Measurements from ENCODE around the gene ADARB2.

ADARB2 gene

GRCh38 chr10:1684991-1685390 lies 52.3 kb downstream of the ADARB2 start:
- DNase-seq (ENCODE audit: low read depth) = no peak

GRCh38 chr10:1683649-1684048 lies 53.7 kb downstream of the ADARB2 start:
- no peak for DNase-seq (ENCODE audit: low read depth)

- DNase-seq (ENCODE audit: low read depth) = no peak
These were observed 57.3 kb downstream of the ADARB2 start for GRCh38 chr10:1679821-1680650.

DNA sequence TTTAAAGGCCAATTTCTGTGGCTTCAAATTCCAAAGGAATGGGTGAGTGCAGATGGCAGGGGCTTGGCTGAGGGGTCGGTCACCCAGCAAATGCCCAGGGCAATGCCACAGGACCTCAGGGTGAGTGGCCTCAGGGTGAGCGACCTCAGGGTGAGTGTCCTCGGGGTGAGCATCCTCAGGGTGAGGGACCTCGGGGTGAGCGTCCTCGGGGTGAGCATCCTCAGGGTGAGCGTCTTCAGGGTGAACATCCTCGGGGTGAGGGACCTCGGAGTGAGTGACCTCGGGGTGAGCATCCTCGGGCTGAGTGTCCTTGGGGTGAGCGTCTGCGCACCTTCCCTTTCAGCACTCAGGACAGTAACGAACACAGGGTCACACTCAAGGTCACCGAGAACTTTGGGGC lies 59.2 kb downstream of the ADARB2 start:
- no peak for DNase-seq (ENCODE audit: low read depth)

DNA sequence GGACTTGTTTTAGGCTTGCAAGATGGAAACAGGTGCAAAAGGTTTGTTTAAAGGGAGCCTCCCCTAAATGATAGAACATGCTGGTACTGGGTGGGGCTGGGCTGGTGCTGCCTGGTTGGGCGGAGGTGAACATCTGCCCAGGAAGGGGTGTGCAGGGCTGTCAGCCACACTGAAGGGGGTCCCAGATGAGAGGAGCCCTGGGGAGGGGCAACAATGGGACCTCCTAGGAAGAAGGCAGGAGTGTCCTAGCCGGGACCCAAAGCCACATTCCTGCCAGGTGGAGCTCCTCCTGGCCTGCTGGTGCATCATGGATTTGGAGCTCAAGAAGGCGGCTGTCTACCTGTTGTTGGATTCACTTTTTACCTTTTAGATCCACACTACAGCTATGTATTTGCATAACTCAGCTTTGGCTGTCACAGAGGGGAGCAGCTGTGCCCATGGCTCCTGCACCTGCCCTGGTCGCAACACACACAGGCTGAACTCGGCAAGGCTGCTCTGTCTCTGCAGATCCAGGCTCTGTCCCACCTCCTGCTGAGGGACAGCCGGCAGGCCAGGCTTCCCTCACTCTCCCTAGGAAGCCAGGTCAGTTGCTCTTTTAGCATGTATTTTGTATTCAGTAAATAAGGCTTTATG lies 59.9 kb downstream of the ADARB2 start:
- DNase-seq (ENCODE audit: low read depth) = no peak

GRCh38 chr10:1674501-1674900 lies 62.8 kb downstream of the ADARB2 start:
- no peak for DNase-seq (ENCODE audit: low read depth)

DNA sequence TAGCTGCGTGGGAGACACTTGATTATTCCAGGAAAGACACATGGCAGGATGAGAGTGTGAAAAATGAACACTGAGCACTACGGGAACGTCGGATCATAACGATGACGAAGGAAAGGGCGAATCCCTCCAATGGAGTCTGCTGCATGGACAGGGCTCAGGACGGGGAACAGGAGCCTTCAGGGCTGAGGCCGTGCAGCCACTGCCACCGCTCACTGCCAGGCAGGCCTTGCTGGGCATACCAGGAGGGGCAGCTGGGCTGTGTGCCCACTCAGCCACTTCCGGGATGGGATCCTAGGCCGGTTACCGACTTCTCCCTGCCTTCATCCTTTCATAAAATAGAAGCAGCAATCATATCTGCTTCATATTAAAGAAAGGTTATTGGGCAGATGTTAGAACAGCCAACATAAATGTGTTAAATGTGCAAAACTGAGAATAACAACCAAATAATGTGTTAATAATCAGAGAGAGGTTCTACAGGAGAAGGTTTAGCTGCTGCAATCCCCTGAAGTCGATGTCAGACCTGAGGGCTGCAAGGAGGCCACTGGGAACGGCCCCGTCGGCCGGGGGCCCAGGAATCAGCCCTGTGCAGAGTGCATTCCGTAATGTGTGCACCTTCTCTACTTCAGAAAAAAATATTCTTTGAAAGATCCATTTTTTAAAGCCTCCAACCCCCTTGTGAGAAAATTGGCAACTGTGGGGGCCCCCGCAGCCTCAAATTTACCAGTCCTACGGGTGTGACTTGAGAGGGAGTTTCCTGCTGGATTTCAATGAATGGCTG lies 63.6 kb downstream of the ADARB2 start:
- DNase-seq (ENCODE audit: low read depth) = no peak

GRCh38 chr10:1672001-1672781 lies 65.1 kb downstream of the ADARB2 start:
- DNase-seq (ENCODE audit: low read depth) = no peak

DNA sequence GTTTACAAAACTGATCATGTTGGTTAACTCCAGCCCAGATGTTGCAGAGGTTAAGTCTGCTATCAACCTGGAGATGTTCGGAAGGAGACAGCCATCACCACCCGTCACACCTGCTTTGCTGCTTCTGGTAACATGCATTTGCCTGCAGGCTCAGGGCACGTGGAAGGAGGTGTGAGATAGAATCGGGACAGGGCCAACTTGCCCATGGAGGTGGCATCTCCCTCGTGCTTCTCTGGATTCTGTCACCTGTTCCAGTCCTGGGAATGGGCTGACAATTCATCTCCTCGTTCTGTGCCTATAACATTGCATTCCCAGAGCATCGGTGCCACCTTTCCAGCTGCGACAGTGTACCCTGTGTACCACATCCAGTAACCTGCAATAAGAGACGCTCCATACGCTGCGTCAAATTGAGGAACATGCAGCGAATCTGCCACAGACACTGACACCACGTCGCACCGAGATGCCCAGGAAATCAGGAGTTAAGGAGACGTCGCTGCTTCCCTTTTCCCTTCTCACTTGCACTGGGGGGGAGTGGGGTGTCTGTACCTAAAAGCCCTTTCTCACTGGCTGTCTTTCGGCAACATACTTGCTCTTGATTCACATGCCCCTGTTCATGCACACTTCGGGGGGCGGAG lies 65.8 kb downstream of the ADARB2 start:
- no peak for DNase-seq (ENCODE audit: low read depth)

GRCh38 chr10:1670541-1671365 lies 66.6 kb downstream of the ADARB2 start:
- DNase-seq (ENCODE audit: low read depth) = no peak

- DNase-seq (ENCODE audit: low read depth) = no peak
These were observed 67.9 kb downstream of the ADARB2 start for GRCh38 chr10:1669433-1669832.

DNA sequence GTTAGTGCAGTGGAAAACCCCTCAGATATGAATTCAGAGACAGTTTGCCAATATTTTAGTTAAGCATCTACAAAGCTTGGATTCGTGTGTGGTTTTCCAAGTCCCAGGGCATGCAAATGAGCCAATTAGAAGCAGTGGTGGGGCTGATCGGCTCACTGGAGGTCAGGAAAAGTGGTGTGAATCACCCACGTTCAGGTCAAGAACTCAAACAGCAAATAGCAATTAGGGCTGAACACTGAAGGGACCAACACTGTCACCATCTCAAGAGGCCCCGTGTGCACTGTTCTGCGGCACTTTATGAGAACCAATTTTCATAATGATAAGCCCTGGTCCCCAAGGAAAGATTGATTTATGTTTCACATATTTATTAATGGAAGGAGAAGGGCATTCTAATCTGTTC lies 68.9 kb downstream of the ADARB2 start:
- DNase-seq (ENCODE audit: low read depth) = no peak

- no peak for DNase-seq (ENCODE audit: low read depth)
These were observed 69.9 kb downstream of the ADARB2 start for GRCh38 chr10:1667392-1667791.

DNA sequence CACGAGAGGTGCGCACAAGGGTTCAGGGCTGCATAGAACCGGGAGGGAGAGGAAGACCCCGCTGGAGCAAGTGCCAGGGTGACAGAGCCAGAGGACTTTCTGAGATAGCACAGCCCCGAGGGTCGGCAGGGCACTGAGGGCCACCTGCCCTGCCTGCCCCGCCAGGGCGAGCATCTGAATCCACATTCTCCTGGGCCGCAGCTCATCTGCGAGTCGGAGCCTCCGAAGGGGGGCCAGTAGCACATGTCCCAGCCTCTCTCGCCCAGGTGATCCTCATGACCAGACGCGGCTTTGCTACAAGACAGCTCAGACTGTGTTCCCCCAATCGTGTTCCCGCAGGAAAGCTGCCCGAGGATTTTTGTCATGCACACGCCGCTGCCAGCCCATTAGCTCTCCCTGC lies 71.2 kb downstream of the ADARB2 start:
- no peak for DNase-seq (ENCODE audit: low read depth)

- DNase-seq (ENCODE audit: low read depth) = no peak
These were observed 71.6 kb downstream of the ADARB2 start for GRCh38 chr10:1665681-1666080.

DNA sequence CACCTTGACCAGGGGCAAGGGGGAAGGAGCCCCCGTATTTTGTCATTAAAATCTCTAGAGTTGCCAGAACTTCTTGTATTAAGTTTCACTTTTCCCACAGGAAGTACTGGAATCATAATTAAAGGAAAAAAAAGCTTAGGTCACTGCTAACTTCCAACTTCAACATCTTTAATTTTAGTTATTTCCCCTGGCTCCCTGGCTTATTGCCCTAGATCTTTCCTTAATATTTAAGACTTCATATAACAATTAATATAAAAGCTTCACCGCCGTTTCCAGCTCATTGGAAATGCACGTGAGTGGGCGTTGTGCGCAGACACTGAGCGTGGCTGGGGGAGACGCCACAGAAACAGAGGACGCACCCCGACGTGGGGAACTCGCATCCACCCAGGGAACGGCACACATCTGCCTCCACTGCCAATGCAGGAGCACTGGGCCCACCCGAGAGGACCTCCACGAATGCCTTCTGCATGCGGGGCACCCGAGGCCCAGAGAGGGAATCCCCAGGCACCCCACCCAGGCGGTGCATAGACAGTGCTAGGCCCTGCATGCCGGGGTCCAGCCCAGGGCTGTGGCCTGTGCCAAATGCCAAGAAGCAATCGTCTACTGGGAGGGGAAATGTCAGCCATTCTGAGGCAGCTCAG lies 72.2 kb downstream of the ADARB2 start:
- no peak for DNase-seq (ENCODE audit: low read depth)

DNA sequence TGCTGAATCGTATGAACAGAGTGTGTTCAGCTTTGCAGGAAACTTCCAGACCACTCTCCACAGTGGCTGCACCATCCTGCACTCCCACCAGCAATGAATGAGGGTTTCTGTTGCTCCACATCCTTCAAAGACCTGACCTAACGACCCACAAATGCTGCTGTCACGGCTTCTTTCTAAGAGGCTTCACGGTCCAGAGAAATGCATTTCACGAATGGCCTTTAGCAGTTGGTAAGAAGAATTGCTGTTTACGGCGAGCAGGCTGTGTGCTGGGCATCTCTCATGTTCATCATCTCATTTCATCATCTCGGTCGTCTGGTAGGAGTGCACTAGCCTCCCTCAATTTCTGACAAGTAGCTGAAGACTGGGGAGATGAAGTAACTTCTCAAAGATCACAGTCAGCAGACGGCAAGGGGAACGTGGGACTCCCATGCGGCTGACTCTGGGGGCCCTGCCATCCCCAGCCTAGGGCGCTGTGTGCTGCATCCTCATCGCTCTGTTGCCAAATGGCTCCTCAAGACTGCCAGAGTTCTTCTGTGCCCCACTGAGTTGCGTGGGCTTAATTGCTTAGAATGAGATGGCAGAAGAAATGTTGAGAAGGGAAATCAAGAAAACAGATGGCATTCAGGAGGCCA lies 72.9 kb downstream of the ADARB2 start:
- DNase-seq (ENCODE audit: low read depth) = no peak

DNA sequence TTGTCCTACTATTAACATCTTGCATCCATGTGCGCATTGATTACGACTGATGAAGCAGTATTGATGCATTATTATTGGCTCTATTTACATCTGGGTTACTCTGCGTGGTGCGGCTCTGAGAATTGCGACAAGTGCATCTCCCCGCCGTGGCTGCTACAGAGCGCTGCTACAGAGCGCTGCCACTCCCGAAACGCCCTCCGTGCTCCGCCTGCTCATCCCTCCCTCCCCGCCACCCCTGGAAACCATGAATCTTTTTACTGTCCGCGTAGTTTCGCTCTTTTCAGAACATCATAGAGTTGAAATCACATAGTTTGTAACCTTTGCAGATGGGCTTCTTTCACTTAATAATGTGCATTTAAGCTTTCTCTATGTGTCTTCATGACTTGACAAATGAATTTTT lies 74.1 kb downstream of the ADARB2 start:
- DNase-seq (ENCODE audit: low read depth) = no peak

- DNase-seq (ENCODE audit: low read depth) = no peak
These were observed 74.8 kb downstream of the ADARB2 start for GRCh38 chr10:1662438-1663025.

Data from activated T-helper 9 cell treated with anti-CD3 and anti-CD28 coated beads, Interleukin-2, amount 50 U/mL, for 16 hours (primary cell).